Activated CD4-positive, alpha-beta T cell treated with anti-CD3 and anti-CD28 coated beads, Interleukin-2, amount 50 U/mL, for 48 hours (primary cell): ENCODE results near the gene OR10X1.

Experiments used
- DNase-seq, 2 experiments: peaks; one replicate each; pipeline ENCODE4 v3.0.0-alpha.2; 2020

Gene OR10X1

GRCh38 chr1:158579733-158580132, at the start of gene OR10X1:
Gene OR10X1, minus strand, starts transcription at chr1:158579899. Its CDS starts 0 bp downstream, at chr1:158579899.
- no peak for DNase-seq

- DNase-seq = no peak
Measured at GRCh38 chr1:158613764-158614163, 34.1 kb upstream of the OR10X1 start.

- DNase-seq = no peak
Measured at GRCh38 chr1:158611916-158612315, 32.2 kb upstream of the OR10X1 start.

- DNase-seq = no peak
Measured at GRCh38 chr1:158607296-158607695, 27.6 kb upstream of the OR10X1 start.

DNA sequence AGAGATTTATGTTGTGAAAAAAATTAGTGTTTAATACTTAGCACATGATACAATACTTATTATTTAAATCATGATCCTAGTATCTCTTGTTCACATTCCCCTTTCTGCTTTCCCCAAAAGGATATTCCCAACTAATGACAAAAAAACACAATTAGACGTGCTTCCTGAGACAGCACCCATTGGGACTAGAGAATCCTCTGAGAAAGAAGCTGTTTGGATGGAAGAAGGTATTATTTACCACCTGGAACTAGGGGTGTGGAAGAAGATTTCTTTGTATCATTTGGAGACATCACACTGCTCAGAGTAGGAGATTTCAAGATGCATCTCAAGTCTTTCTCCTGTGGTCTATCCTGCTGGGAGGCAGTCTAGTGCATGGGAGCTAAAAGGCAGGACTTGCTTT, 25.3 kb upstream of the OR10X1 start, which contains the start of gene OR10Z1:
Gene OR10Z1, plus strand, starts transcription at position 301 of the 400 bp plus-strand sequence. CDS start 1,171 bp downstream, outside the sequence.
- no peak for DNase-seq

DNA sequence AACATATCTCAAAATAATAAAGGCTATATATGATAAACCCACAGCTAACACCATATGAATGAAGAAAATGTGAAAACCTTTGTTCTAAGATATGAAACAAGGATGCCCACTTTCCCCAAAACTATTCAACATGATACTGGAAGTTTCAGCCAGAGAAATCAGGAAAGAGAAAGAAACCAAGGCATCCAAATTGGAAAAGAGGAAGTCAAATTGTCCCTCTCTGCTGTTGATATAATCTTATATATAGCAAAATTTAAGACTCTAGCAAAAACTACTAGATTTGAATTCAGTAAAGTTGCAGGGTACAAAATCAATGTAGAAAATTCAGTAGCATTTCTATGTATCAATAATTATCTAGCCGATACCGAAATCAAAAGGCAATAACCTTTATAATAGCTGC, 21.0 kb upstream of the OR10X1 start:
- DNase-seq = no peak

- DNase-seq = no peak
Measured at GRCh38 chr1:158586942-158587341, 7.2 kb upstream of the OR10X1 start.

DNA sequence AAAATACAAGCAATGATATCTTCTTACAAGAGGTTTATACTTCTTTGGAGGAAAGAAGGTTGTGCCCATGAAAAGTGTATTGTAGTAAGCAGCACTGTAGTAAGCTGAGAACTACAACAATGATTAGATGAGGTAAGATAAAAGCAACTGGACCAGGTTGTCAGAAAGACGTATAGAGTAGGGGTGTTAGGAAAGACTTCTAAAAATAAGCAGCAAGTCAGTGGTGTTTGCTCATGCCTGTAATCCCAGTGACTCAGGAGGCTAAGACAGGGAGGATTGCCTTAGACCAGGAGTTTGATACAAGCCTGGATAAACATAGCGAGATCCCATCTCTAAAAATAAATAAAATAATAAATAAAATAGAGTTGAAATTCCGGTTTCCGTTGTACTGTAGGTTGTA, 4.3 kb upstream of the OR10X1 start:
- no peak for DNase-seq

- DNase-seq = no peak
Measured at GRCh38 chr1:158577561-158577960, 2.1 kb downstream of the OR10X1 start.

DNA sequence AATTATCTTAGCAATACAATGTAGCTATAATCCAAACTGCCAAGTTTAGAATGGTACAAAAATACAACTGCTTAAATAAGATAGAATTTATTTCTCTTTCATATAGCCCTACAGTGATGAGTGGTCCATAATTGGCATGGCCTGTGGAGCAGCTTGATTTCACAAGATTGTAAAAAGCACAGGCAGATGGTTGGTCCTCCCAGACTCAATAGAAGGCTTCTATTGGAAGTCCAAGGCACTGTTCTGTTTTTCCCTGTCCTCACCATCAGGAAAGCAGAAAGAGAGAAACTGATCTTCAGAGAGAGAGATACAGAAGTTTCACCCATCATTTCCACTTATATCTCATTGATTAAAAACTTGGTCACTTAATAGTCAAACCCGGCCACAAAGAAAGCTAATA, 7.5 kb downstream of the OR10X1 start:
- DNase-seq = no peak

DNA sequence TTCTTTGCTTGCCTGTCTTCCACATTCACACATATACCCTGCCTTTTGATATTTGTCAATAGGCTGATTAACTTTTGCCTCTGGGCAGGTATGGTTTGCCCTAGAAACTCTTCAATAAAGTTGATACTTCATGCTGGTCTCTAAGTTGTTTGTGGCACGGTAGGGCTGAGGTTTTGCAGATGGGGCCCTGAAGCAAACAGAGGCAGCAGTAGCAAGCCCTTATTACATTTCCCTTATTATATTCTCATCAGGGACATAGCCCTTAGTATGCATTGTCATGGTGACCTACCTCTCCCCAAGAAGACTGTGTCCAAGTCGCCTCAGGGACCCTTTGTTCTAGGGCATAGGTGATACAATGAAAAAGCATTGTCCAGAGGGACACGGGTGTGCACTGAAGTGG, 9.2 kb downstream of the OR10X1 start, which contains the start of gene OR6P1:
Gene OR6P1, minus strand, starts transcription at position 101 of the 400 bp plus-strand sequence. CDS start 6,976 bp downstream, outside the sequence.
- no peak for DNase-seq

- no peak for DNase-seq
Measured at GRCh38 chr1:158564608-158565007, 15.1 kb downstream of the OR10X1 start.

DNA sequence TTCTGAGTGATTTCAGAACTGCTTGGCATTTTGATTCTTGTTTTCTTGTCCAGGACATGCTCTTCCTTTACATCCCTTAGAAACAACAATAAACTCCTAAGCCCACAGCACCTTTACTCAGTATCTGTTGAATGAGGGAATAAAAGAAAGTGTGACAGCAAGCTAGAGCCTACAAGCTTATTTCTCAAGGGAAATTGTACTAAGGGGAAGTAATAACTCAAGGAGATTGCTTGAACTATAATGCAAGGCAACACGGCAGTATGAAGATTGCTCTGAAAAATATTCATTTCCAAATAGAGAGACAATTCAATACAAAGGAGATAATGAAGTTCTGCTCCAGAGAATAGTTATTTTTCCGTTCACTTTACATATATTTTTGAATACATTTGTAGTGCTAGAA, 15.8 kb downstream of the OR10X1 start:
- DNase-seq = no peak

DNA sequence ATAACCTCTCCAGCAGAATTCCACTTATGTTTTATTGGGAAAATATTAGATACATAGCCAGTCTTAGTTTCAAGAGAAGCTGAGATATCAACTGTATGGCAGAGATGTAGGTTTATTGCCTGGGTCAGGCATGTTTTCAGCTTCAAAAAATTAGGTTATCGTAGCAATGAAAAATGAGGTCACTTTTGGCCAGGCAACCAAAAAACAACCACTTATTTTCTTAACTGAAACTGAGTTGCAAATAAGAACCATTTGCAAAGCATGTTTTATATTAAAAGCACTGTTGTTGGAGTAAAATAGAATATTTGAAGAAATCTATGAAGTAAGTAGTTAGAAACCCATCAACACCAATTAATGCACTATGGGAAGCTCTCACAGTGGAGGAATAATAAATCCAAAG, 20.0 kb downstream of the OR10X1 start:
- DNase-seq = no peak

DNA sequence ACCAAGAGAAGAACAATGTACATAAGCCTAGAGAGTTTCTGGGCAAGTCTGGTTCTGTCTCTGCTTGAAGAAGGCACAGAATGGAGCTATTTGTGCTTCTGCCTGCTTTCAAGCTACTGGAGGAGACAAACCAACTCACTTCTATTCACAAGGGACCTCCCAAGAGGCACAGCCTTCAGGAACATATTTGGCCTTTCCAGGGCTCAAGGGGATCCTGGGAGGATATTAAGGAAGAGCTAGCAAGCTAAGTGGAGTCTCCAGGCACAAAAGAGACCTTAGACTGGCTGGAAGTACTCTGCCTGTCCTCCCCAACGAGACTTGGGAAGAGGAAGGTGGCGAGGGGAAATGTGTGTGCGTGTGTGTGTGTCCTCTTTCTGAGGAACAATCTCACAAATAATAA, 25.3 kb downstream of the OR10X1 start, which contains the start of gene OR6Y1:
Gene OR6Y1, minus strand, starts transcription at position 54 of the 400 bp plus-strand sequence. CDS start 6,300 bp downstream, outside the sequence.
- no peak for DNase-seq

GRCh38 chr1:158552296-158552695, 27.4 kb downstream of the OR10X1 start:
- no peak for DNase-seq

DNA sequence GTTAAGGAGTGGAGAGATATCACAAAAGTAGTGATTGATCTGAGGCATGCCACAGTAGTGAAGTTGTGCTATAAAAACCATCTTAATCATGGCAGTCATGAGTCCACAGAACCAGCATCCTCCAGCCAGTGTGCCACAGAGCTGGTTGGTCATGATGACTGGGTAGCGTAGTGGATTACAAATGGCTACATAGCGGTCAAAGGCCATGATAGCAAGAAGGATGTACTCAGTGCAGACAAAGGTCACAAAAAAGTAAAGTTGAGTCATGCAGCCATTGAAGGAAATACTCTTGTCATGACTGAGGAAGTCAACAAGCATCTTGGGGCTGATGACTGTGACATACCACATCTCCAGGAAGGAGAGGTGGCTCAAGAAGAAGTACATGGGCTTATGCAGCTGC, 32.2 kb downstream of the OR10X1 start:
- no peak for DNase-seq

DNA sequence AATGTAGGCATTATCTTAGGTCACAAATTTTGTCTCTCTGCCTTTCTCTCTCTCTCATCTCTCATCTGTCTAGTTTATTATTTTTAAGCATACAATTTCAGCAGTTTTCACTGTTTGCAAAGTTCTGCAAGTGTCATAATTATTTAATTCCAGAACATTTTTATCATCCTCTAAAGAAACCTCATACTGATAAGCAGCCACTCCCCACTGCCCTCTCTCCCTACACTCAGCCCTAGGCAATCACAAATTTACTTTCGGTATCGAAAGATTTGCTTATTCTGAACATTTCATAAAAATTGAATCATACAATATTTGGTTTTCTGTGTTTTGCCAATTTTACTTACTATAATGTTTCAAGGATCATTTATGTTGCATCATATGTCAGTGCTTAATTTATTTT, 42.1 kb downstream of the OR10X1 start:
- DNase-seq = no peak

GRCh38 chr1:158534496-158534895, 45.2 kb downstream of the OR10X1 start:
- no peak for DNase-seq
